Islet of Langerhans (tissue), 1 donor: Measurements from ENCODE around the gene TAGLN2.

Source experiments
- FAIRE-seq: peaks from one replicate; lab custom pipeline; 2011; peaks lifted over from hg19 to GRCh38; lab: Jason Lieb, UNC

TAGLN2 gene

DNA sequence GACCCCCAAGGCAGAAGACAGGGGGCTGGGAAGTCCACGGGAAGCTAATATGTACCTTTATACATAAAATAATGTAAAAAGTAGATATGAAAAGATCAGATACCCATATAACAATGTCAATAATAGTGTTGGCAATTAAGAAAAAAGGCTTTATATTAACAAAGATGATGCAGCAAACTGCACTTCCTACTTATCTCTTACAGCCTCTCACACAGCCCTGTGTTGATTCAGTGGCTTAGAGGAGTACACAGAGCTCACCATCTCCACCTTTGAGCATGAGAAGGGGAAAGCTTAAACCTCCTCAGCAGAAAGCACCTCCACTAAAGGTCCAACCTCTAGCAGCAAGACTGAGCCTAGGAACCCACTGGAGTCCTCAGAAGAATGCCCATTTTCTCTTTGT is 55.7 kb downstream of the TAGLN2 start:
- FAIRE-seq = no peak

DNA sequence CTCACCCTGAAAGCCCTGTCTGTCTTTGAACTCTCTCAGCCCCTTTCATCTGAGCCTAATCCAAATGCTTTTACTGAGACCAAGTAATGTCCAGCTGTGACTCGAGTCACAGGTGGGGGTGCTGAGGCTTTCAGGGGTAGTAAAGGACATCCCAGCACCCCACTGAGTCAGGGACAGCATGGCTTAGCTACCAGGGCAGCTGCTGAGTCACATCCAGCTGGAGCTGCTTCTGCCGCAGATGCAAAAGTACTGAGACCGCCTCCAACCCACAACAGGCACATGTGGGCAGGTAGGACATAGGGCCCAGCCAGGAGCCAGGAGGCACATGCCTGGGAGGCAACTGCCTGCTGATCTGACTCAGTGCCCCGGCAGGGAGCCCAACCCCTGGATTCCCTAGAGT is 56.1 kb downstream of the TAGLN2 start:
- no peak for FAIRE-seq

DNA sequence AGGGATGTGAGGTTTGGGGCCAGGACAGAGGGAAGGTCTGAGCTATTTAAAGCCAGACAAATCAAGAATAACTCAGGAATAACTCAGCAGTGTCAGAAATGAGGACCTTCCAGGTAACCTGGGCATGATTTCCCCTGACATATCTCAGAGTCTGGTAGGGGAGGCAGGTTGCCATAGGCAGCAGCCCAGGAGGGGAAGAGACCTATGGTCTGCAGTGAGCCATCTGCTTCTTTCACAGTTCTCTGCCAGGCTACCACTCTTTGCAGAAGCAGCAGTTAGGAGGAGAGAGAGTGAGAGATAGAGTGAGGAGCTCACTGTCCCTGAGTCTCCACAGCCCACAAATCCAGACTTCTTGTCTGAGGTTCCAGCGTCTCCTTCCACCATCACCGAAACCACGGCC is 56.5 kb downstream of the TAGLN2 start:
- no peak for FAIRE-seq
